Measurements from ENCODE around the gene HDDC3.
"Not testable (repeated sequence)": the region's sequence is repeated elsewhere in the genome, so short reads cannot be mapped to it uniquely, and the experiment has no call there.

HDDC3 gene

GRCh38 chr15:90924375-90924774, 8.0 kb downstream of the HDDC3 start:
- no peak overlapping the region for H3K4me3 ChIP-seq (replicated peaks; ENCODE audit: low read depth, low read length)
- DNase-seq (ENCODE audit: extremely low read depth, insufficient read length) = no peak

DNA sequence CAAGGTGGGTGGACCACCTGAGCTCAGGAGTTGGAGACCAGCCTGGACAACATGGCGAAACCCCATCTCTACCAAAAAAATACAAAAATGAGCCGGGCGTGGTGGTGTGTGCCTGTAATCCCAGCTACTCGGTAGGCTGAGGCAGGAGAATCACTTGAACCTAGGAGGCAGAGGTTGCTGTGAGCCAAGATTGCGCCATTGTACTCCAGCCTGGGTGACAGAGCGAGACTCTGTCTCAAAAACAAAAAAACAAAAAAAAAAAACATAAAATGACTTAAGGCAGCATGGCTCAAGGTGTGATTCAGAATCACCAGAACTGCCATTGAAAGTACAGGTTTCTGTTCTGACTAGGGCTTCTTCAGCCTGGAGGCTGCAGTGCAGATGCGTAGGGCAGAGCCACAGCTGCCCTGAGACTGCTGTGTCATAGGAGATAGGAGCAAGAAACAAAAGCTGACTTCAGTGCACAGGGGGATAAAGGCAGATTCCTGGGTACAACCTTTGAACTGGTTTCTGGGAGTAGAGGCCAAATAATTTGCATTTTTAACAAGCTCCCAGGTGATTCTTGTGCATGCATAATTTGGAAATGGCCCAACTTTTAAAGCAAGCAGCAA, 9.5 kb downstream of the HDDC3 start:
- not testable (repeated sequence) for H3K27me3 ChIP-seq (replicated peaks; ENCODE audit: control insufficient read depth, insufficient read depth, low read length); H3K4me3 ChIP-seq (replicated peaks; ENCODE audit: low read depth, low read length); DNase-seq (ENCODE audit: extremely low read depth, insufficient read length)
- peaks cover 18% of the 10 kb centered on the region for H3K36me3 ChIP-seq (ENCODE audit: control insufficient read depth, insufficient read depth, low read length)

More at GRCh38 chr15:90924375-90924774, 8.0 kb downstream of the HDDC3 start:
- Histone ChIP-seq H3K36me3 (ENCODE audit: control insufficient read depth, insufficient read depth, low read length) (peaks cover 10% of the 10 kb centered on the region), H3K27me3 (replicated peaks; ENCODE audit: control insufficient read depth, insufficient read depth, low read length) (no peaks in the 10 kb centered on the region)
- no peak for TF ChIP-seq CTCF (IDR thresholded peaks at IDR 0.05; ENCODE audit: insufficient read depth, low read length, poor library complexity, severe bottlenecking)

GRCh38 chr15:90921887-90922286, 10.5 kb downstream of the HDDC3 start:
- Histone ChIP-seq H3K4me3 (replicated peaks; ENCODE audit: low read depth, low read length) (no peak overlapping the region), H3K36me3 (ENCODE audit: control insufficient read depth, insufficient read depth, low read length) (peaks cover 24% of the 10 kb centered on the region), H3K27me3 (replicated peaks; ENCODE audit: control insufficient read depth, insufficient read depth, low read length) (no peaks in the 10 kb centered on the region)
- TF ChIP-seq CTCF (IDR thresholded peaks at IDR 0.05; ENCODE audit: insufficient read depth, low read length, poor library complexity, severe bottlenecking) = no peak
- DNase-seq (ENCODE audit: extremely low read depth, insufficient read length) = no peak

- TF ChIP-seq CTCF (IDR thresholded peaks at IDR 0.05; ENCODE audit: insufficient read depth, low read length, poor library complexity, severe bottlenecking) = no peak
- DNase-seq (ENCODE audit: extremely low read depth, insufficient read length) = no peak
- H3K4me3 ChIP-seq (replicated peaks; ENCODE audit: low read depth, low read length) = no peak overlapping the region
- no peaks in the 10 kb centered on the region for H3K27me3 ChIP-seq (replicated peaks; ENCODE audit: control insufficient read depth, insufficient read depth, low read length)
- peaks cover 43% of the 10 kb centered on the region for H3K36me3 ChIP-seq (ENCODE audit: control insufficient read depth, insufficient read depth, low read length)
These were observed 13.5 kb downstream of the HDDC3 start for GRCh38 chr15:90918835-90919234.

DNA sequence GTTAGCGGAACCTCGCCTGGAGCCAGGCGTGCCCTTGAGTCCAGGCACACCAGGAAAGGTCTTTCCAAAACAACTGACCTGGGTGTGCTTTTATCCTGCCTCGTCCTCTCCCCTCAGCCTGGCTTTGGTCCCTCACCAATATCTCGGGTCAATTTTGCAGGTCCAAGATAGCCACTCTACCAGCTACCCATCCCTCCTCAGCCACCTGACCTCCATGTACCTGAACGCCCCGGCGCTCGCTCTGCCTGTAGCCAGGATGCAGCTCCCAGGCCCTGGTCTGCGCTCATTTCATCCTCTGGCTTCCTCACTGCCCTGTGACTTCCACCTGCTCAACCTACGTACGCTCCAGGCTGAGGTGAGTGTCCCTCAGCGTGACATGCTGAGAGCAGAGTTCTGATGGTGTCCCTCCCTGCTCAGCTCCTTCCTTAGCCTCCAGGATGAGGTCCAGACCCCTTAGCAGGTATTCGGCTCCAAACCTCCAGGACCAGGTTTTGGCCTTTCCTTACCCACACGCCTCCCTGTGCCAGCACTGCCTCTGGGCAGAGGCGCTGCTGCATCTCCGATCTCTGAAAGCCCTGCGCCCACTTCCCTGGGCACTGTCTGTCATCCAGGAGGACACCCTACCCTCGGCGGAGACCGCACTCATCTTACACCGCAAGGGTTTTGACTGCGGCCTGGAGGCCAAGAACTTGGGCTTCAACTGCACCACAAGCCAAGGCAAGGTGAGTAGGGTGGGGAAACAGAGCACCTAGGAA, 14.1 kb downstream of the HDDC3 start:
- TF ChIP-seq CTCF (IDR thresholded peaks at IDR 0.05; ENCODE audit: insufficient read depth, low read length, poor library complexity, severe bottlenecking) = no peak
- no peaks in the 10 kb centered on the region for H3K27me3 ChIP-seq (replicated peaks; ENCODE audit: control insufficient read depth, insufficient read depth, low read length)
- no peak for DNase-seq (ENCODE audit: extremely low read depth, insufficient read length)
- peaks cover 47% of the 10 kb centered on the region for H3K36me3 ChIP-seq (ENCODE audit: control insufficient read depth, insufficient read depth, low read length)
- H3K4me3 ChIP-seq (replicated peaks; ENCODE audit: low read depth, low read length) = no peak overlapping the region

DNA sequence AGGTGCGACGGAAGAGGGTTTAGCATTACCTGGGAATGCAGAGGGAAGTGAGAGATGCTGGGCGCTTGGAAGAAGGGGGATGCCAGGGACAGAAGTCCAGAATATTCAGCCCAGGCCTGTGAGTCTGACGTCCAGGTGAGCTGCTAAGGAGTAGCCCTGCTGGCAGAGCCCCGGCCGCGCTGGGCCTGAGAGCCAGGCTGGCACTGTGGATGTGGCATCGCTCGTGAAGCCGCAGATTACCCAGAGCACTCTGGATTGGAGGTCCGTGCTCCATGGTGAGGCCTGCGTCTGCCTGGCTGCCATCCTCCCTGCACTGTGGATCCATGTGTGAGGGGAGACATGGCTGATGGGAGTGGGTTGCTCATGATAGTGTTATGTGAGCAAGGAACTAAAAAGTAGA, 14.8 kb downstream of the HDDC3 start:
- no peak for DNase-seq (ENCODE audit: extremely low read depth, insufficient read length)

More for the DNA sequence above, 14.8 kb downstream of the HDDC3 start:
- Histone ChIP-seq H3K27me3 (replicated peaks; ENCODE audit: control insufficient read depth, insufficient read depth, low read length) (no peaks in the 10 kb centered on the region), H3K4me3 (replicated peaks; ENCODE audit: low read depth, low read length) (no peak overlapping the region), H3K36me3 (ENCODE audit: control insufficient read depth, insufficient read depth, low read length) (peaks cover 52% of the 10 kb centered on the region)
- no peak for TF ChIP-seq CTCF (IDR thresholded peaks at IDR 0.05; ENCODE audit: insufficient read depth, low read length, poor library complexity, severe bottlenecking)
